Islet precursor cell (in vitro differentiated cells): ENCODE measurements around the gene ADCY7.
"Not testable (repeated sequence)": the region's sequence is repeated elsewhere in the genome, so short reads cannot be mapped to it uniquely, and the experiment has no call there.

Experiments
- DNase-seq: peaks from one replicate; pipeline ENCODE4 v3.0.0-alpha.2; 2018

Gene ADCY7

DNA sequence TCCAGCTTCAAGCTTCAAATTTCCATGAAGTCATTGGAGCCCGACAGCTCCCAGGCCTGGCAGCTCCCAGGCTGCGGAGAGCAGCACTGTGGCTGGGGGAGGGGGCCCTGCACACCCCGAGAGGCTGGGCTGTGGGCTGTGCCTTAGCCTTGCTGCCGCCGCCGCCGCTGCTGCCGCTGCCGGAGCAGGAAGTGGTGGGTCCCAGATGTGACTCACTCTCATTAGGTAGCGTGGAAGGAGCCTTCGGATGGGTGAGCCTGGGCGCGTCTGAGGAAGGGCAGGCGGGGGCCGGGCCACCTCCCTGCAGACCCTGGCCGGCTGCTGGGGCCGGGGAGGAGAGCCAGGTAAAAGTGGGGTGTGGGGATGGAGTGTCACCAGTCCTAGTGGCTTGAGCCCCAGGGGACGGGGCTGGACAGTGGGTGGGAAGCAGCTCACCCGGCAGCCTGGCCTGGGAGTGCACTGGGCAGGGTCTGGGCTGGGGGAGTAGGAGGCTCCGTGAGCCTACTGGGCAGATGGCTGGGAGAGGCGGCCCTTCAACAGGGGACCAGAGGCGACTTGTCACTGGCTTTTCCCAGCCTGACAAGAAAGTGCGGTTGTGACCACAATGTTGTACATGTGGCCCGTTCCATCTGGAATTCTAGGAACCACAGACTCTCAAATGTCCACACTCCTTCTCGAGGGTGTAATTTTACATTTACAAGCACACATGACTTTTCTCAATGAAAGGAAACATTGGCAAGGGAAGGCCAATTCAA is at the start of gene ADCY7:
ADCY7 (plus strand) TSS at position 215 of the 755 bp plus-strand sequence. CDS start 21,629 bp downstream, outside the sequence.
- peak; percentile 95 for DNase-seq

DNA sequence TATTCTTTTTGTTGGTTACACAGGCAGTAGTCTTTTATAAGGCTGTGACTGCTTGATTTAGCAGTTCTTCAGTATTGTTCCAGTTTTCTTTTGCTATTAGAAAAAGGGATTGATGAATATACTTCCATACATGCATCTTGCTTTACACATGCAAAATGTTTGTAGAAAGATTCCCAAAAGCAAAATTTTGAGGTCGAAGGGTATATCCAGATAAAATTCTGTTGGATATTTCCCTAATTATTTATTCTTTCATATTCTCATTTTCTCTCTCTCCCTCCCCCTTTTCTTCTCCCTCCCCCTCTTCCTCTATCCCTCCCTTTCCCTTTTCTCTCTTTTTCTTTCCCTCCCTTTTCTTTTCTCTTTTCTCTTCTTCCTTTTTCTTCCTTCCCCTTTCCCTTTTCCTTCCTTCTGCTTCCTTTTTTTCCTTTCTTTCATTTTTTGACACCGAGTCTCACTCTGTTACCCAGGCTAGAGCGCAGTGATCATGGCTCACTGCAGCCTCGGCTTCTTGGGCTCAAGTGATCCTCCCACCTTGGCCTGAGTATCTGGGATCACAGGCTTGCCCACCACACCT is 46.9 kb upstream of the ADCY7 start:
- DNase-seq: no peak

DNA sequence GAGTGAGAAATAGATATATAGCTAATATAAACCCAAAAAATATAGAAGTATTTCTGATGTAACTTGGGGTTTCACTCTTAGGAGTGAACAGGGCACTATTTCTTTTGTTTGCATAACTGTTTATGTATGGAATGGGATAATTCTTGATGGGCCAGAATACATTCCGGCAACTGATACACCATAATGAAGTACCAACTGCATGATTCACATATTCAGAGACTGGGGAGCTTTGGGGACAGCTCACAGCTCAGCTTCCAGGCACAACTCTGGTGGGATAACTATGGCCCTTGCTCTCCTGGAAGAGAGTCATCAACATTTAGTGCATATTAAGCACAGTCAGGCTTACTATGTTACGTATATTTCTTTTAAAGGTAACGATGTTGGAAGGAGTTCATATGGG is 42.1 kb upstream of the ADCY7 start:
- no peak for DNase-seq

DNA sequence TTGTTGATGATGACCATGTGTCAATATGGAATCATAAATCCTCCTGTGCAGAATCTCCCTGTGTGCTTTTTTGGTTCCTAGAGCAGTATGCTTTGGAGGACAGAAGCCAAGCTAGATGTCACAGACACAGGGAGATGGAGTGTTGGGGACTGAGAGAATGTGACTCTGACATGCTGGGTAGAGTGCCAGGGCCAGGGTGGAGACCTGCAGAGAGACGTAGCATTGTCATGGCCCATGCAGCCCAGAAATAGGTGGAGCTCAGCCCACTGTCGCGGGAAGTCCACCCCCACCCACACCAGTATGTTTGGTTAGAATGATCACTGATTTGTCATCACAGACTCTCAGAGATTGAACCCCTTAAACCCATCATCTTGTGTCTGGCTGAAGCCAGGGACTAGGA is 39.2 kb upstream of the ADCY7 start:
- no peak for DNase-seq

DNA sequence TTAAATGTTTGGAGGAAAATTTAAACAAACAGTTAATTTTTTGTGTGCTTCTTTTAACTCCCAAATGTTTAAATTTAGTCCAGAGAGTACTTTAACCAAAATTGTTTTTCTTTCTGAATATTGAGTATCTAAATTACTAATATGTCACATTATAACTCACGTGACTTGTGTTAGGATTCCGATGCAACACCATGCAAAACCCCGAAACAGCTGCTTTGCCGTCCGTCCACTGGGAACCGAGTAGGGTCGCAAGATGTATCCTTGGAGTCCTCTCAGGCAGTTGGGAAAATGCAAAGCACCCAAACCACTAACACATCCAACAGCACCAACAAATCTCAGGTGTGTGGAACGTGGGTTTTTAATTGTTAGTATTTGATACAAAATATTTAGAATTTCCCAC is 38.7 kb upstream of the ADCY7 start:
- no peak for DNase-seq

DNA sequence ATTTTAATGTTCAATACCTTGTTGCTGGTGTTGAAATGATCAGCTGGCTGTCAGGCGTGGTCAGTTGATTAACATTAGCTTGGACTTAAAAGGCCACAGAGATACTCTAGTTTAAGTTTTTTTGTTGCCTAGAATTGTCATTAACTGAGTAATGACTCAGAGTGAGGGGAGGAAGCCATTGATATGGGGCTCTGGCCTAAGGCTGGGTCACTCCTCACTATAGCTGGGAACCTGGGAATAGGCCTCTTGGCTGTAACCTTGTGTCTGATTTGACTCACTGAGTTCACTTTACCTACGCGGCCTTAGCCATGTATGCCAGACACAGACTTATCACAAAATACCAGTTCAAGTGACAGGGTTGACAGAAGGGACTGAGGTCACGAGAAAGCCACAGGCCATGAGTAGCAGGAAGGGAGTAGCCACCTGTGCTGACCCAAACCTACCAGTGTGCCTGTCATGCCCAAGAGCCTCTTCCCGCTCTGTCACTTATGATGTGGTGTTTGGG is 37.9 kb upstream of the ADCY7 start:
- no peak for DNase-seq

DNA sequence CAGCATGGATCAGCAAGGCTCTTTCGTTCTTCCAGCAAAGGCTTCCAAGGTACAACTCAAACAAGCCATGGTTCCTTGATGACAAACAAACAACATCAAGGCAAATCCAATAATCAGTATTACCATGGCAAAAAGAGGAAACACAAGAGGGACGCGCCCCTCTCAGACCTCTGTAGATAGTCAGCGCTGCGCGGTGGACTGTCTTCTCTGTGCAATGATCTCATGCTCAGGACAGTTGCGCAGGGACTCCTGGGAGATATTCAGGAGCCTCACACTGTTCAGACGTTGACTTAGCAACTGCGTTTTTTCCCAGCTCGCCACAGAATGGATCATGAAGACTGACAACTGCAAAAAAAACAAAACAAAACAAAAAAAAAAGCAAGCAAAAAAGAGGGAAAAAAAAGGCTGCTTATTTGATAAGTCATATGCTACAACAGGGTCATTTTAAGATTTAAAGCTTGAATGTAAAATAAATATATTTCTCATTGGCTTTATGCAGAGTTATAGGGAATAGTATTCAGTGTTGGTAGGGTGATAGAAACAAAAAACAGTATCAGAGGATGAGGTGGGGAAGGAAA is 37.1 kb upstream of the ADCY7 start:
- no peak for DNase-seq

DNA sequence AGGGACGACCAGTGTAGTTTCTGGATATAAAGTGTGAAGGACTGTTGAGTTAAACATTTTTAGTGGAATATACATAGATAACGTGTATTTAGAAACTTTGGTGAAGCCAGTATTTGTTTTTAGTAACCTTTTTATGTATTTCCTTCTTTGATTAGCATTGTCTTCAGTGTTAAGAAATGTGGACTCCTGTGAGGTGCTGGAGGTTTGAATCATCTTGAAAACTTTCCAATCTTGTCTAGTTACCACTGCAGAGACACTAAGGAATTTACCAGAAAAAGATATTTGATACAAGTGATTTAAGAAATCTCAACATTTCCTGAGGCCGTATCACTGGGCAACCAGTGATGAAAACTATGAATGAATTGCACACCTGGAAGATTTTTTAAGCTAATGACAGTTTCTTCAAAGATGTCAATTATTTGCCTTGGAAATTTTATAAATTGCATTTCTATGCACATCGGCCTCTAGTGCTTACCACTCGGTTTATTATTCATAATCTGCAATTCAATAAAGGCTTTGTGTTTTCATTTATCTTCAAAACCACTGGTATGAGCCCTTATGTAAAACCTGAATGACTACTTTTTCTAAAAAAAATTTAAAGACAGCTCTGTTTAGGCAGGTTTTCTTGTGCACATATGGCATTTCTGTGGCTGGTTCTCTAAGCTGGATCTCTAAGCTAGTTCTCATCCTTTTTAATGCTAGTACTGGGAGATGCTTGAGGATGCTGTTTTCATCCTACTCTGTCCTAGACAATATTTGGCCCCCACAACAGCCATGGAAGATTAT is 31.4 kb upstream of the ADCY7 start:
- no peak for DNase-seq

DNA sequence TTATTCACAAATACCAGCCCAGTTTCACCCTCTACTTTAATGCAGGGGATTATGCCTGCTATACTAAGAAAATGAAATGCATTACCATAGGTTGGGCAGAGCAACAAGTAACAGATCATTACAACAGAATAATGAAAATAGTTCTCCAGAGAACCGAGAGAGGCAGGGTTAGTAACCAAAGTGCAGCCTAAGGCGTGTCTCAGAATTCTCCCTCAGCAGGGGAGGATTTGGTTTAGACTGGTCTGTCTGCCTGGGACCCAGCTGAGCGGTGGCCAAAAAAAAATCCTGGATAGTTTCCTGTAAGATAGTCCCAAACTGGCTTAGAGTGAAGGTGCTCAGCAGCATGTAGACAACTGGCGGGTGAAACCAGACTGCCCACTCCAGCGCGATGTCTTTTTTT is 30.8 kb upstream of the ADCY7 start:
- no peak for DNase-seq

DNA sequence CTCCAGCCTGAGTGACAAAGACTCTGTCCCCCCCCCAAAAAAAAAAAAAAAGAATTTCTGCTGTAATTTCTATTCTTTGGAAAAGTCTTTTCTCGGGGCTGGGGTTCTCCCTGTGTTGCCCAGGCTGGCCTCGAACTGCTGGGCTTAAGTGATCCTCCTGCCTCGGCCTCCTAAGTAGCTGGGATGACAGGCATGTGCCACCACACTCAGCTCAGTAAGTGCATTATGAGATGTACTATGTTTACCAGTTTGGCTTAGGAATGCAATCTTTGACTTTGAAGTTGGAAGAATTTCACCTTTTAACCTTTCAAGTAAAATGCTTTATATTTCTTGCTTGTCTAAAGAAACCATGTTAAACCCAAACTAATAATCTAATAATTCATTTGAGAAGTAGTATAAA is 28.0 kb upstream of the ADCY7 start:
- no peak for DNase-seq

DNA sequence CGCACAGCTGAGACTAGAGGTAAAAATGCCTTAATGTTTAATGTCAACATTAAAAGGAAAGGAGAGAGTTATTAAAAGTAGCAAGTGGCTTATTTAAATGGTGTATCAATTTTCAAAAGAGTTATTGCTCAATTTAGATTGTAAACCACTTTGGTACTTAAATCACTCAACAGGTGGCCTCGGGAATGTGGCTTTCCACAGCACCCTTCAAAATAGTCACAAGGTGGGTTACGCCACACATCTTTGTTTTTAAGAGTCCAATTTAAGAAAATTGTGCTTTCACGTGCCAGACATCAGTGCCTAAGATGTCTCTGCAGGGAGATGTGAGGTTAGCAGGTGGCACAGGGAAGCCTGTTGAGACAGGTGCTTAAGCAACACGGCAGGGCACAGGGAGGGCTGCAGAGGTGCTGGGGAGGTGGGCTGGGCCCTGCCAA is 27.5 kb upstream of the ADCY7 start:
- DNase-seq: no peak

DNA sequence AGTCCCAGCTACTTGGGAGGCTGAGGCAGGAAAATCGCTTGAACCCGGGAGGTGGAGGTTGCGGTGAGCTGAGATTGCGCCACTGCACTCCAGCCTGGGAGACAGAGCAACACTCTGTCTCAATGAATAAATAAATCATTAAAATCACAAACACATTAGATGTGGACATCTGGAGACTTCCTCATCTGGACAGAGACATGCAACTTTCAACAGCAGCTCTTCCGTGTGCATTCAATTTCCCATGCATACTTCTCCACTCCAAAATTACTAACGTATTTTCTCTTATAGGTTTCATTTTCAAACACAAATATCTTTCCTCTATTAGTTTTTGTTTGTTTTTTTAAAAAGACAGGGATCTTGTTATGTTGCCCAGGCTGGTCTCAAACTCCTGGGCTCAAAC is 23.3 kb upstream of the ADCY7 start:
- DNase-seq: not testable (repeated sequence)

DNA sequence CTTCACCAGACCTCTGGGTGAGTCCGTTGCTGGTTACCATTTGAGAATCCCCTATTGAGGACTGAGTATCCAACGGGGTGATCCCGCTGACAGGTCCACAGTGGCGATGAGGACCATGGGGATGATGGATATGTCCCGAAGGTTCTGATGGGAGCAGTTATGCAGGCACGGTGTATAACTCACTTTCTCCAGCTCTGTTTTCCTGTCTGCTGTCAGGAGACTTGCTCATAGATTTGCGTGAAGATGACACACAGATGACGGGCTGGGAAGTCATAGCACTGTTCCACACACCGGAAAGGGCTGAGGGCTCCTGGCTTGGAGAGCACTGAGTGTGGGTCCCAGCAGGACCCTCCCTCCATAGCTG is 22.2 kb upstream of the ADCY7 start:
- DNase-seq: no peak

DNA sequence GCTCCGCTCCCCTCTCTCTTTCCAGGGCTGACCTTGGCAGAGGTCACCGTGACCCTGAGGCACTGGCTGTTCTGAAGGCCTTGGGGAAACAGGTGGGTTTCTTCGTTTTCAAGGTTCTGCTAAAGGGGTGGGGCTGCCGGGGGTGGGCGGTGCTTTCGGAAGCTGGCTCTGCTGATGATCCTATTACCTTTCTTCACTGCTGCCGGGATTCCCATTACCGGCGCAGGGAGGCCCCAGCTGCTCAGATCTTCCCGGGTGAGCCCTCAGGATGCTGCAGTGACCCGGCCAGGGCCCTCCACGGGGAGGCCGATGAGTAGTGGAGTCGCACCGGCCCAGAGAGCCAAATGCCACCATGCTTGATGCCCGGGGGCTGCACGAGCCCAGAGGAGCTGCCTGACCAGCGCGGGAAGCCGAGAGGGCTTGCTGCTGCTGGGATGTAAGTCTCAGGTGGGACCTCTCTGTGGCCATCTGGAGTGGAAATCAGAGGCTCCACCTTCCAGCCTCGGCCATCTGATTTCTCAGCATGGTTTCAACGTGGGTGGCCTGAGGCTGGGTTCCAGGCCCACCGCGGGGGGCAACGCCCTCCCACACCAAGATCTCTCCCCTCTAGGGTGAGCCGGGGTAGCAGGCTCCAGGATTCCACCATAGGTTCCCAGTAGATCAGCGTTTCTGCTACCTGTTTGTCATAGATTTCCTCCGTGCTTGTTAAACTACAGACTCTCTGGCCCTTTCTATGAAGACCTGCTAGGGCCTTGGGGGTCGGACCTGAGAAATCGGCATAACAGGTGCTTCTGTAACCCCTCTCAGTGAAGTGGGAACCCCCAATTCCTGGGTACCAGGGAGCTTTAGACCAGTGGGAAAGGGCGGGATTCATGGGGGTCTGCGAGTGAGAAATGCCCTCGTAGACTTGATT is 21.6 kb upstream of the ADCY7 start:
- peak; percentile 68 for DNase-seq

DNA sequence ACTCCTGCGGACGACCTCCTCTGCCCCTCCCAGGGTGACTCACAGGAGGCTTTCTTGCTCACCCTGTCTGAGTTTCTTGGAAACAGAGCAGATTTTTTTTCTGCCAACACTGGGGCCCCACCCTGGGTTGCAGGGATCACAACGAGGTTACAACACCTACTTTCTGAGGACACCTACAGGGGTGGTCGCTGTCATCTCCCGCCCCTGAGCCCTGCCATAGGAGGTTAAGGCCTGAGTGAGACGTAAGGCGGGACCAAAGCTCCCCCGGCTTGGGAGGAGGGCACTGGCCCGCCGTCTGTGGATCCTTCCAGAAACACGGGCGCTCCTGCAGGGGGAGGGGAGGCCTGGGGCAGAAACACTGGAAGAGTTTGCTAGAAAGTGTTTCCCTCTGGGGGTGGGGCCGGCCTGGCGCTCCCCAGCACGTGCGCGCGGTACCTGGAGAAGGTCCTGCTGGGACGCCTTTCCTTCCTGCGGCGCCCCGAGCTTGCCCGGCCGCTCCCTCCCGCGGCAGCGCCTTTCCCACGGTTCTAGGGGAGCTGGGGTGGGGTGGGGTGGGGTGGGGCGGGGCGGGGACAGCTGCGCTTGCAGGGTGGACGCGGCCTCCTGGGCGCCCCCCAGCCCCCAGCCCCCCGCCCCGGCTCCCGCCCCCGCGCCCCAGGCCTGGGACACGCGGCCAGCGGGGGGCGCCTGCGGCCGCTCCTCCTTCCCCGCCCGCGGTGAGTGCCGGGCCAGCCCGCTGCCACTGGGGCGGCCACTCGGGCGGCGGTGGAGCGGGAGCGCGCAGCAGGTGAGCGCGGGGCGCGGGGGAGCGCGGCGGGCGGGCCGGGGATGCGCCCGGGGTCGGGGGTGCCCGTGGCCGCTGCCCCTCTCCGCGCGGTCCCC is 20.7 kb upstream of the ADCY7 start:
- DNase-seq: peak; percentile 71

DNA sequence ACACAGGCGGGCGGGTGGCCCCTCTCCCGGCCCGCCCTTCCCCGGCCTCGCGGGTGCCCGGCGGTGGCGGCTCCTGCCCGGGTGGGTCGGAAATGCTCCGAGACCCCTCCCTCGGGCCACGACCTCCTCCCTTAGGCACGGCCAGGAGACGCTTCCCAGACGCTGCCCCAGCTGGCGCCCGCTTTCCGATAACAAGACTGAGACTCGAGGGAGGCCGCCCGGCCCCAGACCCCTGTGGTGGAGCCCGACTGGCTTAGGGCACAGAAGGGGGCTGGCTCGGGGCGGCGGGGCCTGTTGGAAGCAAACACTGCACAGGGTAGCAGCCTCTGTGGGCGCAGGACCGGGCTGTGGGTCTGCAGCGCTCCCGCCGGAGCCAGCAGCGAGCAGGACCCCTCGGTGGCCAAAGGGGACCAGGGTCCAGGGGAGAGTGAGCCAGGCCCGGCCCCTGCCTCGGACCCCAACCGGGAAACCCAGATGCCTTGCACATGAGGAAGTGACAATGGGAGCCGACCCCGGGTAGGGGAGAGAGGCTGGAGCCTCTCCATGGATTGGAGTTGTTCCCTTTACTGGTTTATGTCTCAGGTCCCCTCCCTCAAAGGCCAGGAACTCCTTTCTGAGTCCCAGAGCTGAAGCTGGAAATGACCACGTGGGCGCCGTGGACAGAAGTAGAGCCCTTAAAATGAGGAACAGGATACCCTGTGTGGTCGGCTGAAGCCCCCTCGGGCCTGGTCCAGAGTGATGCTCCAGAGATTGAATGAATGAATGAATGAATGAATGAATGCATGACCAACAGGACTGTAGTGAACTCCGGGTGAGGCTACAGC is 19.8 kb upstream of the ADCY7 start:
- peak; percentile 74 for DNase-seq

DNA sequence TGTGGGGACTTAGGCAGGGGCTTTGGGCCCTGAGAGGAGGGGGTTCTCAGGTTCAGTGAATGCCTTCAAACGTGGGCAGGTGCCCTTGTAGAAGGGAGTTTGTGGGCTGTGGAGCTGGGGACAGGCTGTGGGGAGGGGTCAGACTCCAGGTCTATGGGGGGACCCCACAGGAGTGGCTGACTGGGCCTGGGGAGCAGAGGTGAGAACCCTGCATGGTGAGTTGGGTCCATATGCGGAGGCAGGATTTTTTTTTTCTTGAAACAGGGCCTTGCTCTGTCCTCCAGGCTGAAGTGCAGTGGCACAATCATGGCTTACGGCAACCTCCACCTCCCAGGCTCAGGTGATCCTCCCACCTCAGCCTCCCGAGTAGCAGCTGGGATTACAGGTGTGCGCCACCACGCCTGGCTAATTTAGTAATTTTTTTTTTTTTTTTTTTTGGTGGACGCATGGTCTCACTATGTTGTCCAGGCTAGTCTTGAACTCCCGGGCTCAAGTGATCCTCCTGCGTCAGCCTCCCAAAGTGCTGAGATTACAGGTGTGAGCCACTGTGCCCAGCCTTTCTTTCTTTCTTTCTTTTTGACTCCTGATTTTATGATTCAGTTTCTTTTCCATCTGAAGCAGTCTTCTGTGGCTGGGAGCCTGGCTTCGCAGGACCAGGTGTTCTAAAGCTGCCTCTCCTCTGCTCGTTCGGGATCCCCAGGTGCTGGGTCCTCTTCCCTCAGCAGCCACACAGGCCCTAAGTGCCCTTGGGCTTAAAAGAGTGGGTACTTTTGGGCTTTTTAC is 19.0 kb upstream of the ADCY7 start:
- DNase-seq: no peak

DNA sequence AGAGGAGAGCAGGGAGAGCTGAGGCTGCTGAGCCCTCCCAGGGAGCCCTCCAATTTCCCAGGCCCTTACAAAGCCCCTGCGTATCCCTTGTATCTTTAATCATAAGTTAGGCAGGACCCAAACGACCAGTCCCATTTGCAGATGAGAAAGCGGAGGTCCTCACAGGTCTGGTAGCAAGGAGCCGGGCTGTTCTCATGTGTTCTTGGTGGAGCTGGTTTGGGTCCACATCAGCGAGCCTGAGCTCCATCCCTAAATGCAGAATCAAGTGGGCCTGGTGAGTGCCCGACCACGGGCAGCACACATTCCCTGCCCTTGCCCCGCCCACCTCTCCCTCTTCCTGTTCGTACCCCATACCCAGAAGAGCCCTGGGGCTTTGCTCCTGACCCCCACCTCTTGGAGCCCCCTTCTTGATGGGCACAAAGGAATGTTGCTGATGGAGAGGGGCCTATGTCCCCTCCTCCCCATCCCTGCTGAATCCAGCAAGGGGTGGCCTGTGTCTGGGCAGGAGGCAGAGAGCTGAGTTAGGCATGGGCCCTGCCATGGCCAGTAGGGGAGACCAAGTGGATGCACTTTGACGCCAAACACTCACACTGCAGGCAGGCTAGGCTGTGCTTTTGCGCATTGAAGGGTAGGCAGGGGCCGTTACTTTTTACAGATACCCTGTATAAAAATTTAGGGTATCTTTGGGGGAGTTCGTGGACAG is 18.3 kb upstream of the ADCY7 start:
- DNase-seq: no peak

DNA sequence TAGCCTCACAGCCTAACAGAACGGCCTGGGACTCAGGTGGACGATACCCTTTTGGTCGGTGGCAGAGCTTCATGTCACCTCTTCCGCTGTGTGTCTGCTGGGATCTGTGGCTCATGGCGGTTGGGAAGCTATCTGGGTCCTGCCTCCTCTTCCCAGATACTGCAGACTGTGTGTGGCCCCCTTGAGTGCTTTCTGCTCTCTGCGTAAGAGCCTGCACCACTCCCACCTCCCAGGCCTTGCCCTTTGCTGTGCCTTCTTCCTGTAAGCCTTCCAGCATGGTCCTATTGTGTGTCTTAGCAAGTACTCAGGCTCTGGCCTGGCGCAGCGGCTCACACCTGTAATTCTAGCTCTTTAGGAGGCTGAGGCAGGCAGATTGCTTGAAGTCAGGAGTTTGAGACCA is 17.5 kb upstream of the ADCY7 start:
- no peak for DNase-seq
